ENCODE measurements around the gene DNAJC16. TPM values are rescaled to one million over a fixed set of nuclear protein-coding genes. Genes with fewer than 3 reads are reported as not detected.
"Not testable (repeated sequence)": the region's sequence is repeated elsewhere in the genome, so short reads cannot be mapped to it uniquely, and the experiment has no call there.

DNAJC16 gene
- total RNA-seq, 1 donor from 2014 or later, result 35.9 TPM

- ChIA-PET POLR2A (no interaction called here), CTCF (no interaction called here)
- intact Hi-C loops (cut with micrococcal nuclease), result no loop called here
- H3K4me3 Mint-ChIP-seq, result no peak overlapping the region
- H3K4me1 Mint-ChIP-seq, result peaks cover 22% of the 10 kb centered on the region
- H3K36me3 Mint-ChIP-seq (ENCODE audit: low read depth), result peaks cover 47% of the 10 kb centered on the region
- H3K27me3 Mint-ChIP-seq, result no peaks in the 10 kb centered on the region
- H3K9me3 Mint-ChIP-seq, result no peaks in the 10 kb centered on the region
- TF ChIP-seq CTCF (IDR thresholded peaks at IDR 0.05), result no peak
- no peak for DNase-seq
- ATAC-seq (ENCODE audit: low read depth), result no peak
- no peak overlapping the region for H3K27ac Mint-ChIP-seq
These were observed 15.8 kb upstream of the DNAJC16 start for GRCh38 chr1:15510611-15511405.

GRCh38 chr1:15513192-15513591 is 13.5 kb upstream of the DNAJC16 start:
- H3K4me1 Mint-ChIP-seq, result peaks cover 30% of the 10 kb centered on the region
- ChIA-PET CTCF (no interaction called here), POLR2A (no interaction called here)
- peaks cover 52% of the 10 kb centered on the region for H3K36me3 Mint-ChIP-seq (ENCODE audit: low read depth)
- ATAC-seq (ENCODE audit: low read depth), result no peak
- no peak overlapping the region for H3K27ac Mint-ChIP-seq
- H3K9me3 Mint-ChIP-seq, result no peaks in the 10 kb centered on the region
- no peak for TF ChIP-seq CTCF (IDR thresholded peaks at IDR 0.05)
- DNase-seq, result no peak
- no peaks in the 10 kb centered on the region for H3K27me3 Mint-ChIP-seq
- no peak overlapping the region for H3K4me3 Mint-ChIP-seq
- intact Hi-C loops (cut with micrococcal nuclease), result no loop called here

GRCh38 chr1:15513919-15514318 is 12.7 kb upstream of the DNAJC16 start:
- ATAC-seq (ENCODE audit: low read depth) (no peak), DNase-seq (no peak)
- H3K4me1 Mint-ChIP-seq, result peaks cover 26% of the 10 kb centered on the region
- CTCF ChIA-PET, result no interaction called here
- peaks cover 54% of the 10 kb centered on the region for H3K36me3 Mint-ChIP-seq (ENCODE audit: low read depth)
- TF ChIP-seq CTCF (IDR thresholded peaks at IDR 0.05), result no peak
- H3K27me3 Mint-ChIP-seq, result no peaks in the 10 kb centered on the region
- peak overlapping the region; percentile 41 for H3K27ac Mint-ChIP-seq
- POLR2A ChIA-PET, result no interaction called here
- H3K9me3 Mint-ChIP-seq, result no peaks in the 10 kb centered on the region
- H3K4me3 Mint-ChIP-seq, result no peak overlapping the region
- intact Hi-C loops (cut with micrococcal nuclease), result no loop called here

GRCh38 chr1:15514557-15514956 is 12.1 kb upstream of the DNAJC16 start:
- intact Hi-C loops (cut with micrococcal nuclease); DNase-seq; H3K4me3 Mint-ChIP-seq; POLR2A ChIA-PET; H3K9me3 Mint-ChIP-seq; H3K27me3 Mint-ChIP-seq; ATAC-seq (ENCODE audit: low read depth): not testable (repeated sequence)
- CTCF ChIA-PET, result interaction anchor here (0.6 kb wide), 1 partner anchor 88 kb away, joined by 3 read pairs; no protein-coding TSS in a partner anchor
- peak overlapping the region; percentile 41 for H3K27ac Mint-ChIP-seq
- H3K4me1 Mint-ChIP-seq, result peaks cover 26% of the 10 kb centered on the region
- H3K36me3 Mint-ChIP-seq (ENCODE audit: low read depth), result peaks cover 51% of the 10 kb centered on the region

- ATAC-seq (ENCODE audit: low read depth) (peak; percentile 50), DNase-seq (no peak)
- POLR2A ChIA-PET, result no interaction called here
- Mint-ChIP-seq H3K36me3 (ENCODE audit: low read depth) (peaks cover 51% of the 10 kb centered on the region), H3K27ac (peak overlapping the region; percentile 24), H3K9me3 (no peaks in the 10 kb centered on the region), H3K4me1 (peaks cover 26% of the 10 kb centered on the region), H3K27me3 (no peaks in the 10 kb centered on the region), H3K4me3 (no peak overlapping the region)
- CTCF ChIA-PET, result interaction anchor here (0.6 kb wide), 2 partner anchors 9 to 88 kb away, joined by 3 read pairs; partner anchors contain the start of gene CASP9
- TF ChIP-seq CTCF (IDR thresholded peaks at IDR 0.05), result no peak
- intact Hi-C loops (cut with micrococcal nuclease), result no loop called here
These were observed 11.5 kb upstream of the DNAJC16 start for GRCh38 chr1:15515022-15515663.

Data from activated B cell treated with CpG ODN at 0.5 μM for 24 hours (primary cell).